ENCODE results near the gene CREBL2. TPM values are rescaled to one million over a fixed set of nuclear protein-coding genes. Genes with fewer than 3 reads are reported as not detected.
A peak's percentile ranks its signal among the peaks of the same experiment; 100 is the strongest.
"Not testable (repeated sequence)": the region's sequence is repeated elsewhere in the genome, so short reads cannot be mapped to it uniquely, and the experiment has no call there.

The CREBL2 gene
- total RNA-seq, 1 experiment from 2014 or later, result 19.3 TPM

DNA sequence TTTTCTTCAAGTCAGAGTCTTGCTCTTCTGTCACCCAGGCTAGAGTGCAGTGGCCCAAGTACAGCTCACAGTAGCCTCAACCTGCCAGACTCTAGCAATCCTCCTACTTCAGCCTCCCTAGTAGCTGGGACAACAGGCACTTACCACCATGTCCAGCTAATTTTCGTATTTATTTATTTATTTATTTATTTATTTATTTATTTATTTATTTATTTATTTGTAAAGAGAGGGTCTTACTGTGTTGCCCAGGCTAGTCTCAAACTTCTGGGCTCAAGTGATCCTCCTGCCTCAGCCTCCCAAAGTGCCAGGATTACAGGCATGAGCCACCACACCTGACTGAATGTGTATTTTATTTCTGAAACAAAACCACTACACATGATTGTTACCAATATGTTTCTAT, 31.0 kb upstream of the CREBL2 start:
- not testable (repeated sequence) for H3K4me2 ChIP-seq (ENCODE audit: low read depth, low read length, poor library complexity, severe bottlenecking); H3K9me2 ChIP-seq (replicated peaks; ENCODE audit: insufficient read depth, low read length); H3K27me3 ChIP-seq (ENCODE audit: low read length); DNase-seq; H3K4me3 ChIP-seq (ENCODE audit: low read length); H3K36me3 ChIP-seq (ENCODE audit: insufficient read depth, low read length); H2AFZ ChIP-seq (ENCODE audit: low read length); H3K79me2 ChIP-seq (ENCODE audit: low read length); H3K9ac ChIP-seq (ENCODE audit: low read length); H4K20me1 ChIP-seq (ENCODE audit: insufficient read depth, low read depth, low read length); H3K4me1 ChIP-seq (ENCODE audit: low read length); H3K27ac ChIP-seq (ENCODE audit: low read length); H3K9me3 ChIP-seq (ENCODE audit: low read length)

DNA sequence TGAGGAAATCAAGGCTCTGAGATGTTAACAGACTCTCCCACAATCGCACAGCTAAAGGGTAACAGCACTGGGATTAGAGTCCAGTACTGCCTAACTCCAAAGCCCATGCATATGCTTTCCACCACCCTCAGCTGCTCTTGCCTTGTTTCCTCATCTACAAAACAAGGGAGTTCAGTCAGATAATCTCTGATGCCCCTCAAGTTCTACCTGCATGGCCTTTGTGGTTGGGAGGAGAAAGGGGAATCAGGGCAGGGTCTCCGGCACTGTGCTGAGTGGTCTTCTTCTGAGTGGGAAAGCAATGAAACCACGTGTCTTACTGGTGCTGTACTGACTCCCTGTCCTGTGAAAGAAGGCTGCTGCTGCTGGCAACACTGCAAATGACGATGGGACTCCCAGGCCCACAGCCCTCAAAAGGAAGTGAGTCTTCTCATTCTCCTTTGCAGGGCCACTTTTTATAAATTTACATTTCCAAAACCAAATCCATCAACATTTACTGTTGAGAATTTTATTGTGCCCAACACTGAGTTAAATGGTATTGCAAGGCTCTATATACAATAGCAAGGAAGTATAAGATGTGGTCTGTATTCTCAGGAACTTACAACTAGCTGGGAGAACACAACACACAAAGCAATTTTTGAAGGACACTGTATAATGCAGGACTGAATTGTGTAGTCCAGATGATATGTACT, 29.3 kb upstream of the CREBL2 start:
- Histone ChIP-seq H3K4me3 (ENCODE audit: low read length) (no peak overlapping the region), H3K4me2 (ENCODE audit: low read depth, low read length, poor library complexity, severe bottlenecking) (no peak overlapping the region)

DNA sequence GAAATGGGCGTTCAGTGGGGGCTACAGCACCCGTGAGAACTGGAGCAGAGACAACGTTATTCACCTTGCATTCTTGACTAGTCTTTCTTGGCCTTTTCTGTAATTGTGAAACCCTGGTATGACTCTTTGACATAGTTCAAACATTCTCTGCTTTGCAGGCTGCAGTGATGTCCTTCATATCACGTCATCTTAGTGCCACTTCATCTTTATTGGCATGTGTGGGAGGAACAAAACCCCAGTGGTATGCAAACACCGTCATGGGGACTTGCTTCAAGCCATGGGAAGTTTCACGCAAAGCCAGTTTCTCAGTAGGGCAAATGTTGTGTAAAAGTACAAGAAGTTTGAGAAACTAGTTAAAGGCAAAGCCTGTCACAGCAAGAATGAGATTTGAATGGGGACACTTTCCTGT, 28.8 kb upstream of the CREBL2 start:
- Histone ChIP-seq H3K4me2 (ENCODE audit: low read depth, low read length, poor library complexity, severe bottlenecking) (no peak overlapping the region), H2AFZ (ENCODE audit: low read length) (peak overlapping the region; percentile 50; the same call in 1 of the 2 replicates), H3K27ac (ENCODE audit: low read length) (no peak overlapping the region)

More for the DNA sequence above, 29.3 kb upstream of the CREBL2 start:
- no peak for DNase-seq
- Histone ChIP-seq H3K27me3 (ENCODE audit: low read length) (no peaks in the 10 kb centered on the region), H3K9me2 (replicated peaks; ENCODE audit: insufficient read depth, low read length) (no peaks in the 10 kb centered on the region), H3K79me2 (ENCODE audit: low read length) (no peaks in the 10 kb centered on the region), H3K27ac (ENCODE audit: low read length) (no peak overlapping the region), H3K9ac (ENCODE audit: low read length) (no peak overlapping the region), H3K4me1 (ENCODE audit: low read length) (peaks cover 3% of the 10 kb centered on the region; the same call in 1 of the 2 replicates), H3K9me3 (ENCODE audit: low read length) (no peaks in the 10 kb centered on the region), H3K36me3 (ENCODE audit: insufficient read depth, low read length) (no peaks in the 10 kb centered on the region), H2AFZ (ENCODE audit: low read length) (peak overlapping the region; percentile 50; the same call in 1 of the 2 replicates), H4K20me1 (ENCODE audit: insufficient read depth, low read depth, low read length) (no peaks in the 10 kb centered on the region)

DNA sequence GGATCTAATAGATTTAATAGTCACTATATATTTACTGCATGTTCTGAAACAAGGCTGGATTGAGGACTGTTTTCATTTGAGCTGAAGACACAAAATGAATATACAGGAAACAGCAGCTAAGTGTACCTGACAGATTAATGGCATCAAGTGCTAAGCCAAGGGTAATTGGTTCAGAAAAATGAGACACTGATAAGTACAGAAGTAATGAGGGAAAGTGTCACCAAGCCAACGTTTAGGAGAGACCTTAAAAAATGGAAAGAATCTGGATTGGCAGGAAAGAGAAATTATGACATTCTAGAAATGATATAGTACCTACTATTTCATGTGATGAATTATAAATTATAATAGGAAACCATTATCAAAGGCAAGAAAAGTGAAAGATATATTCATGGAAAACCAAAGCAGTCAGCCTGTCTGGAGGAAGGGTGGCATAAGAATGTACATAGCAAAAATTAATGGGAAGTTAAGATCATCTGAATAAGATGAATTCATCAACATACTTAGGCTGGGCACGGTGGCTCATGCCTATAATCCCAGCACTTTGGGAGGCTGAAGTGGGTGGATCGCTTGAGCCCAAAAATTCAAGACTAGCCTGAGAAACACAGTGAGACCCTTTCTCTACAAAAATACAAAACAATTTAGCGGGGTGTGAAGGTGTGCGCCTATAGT, 28.0 kb upstream of the CREBL2 start:
- H4K20me1 ChIP-seq (ENCODE audit: insufficient read depth, low read depth, low read length), result no peaks in the 10 kb centered on the region
- no peak overlapping the region for H3K9ac ChIP-seq (ENCODE audit: low read length)
- H2AFZ ChIP-seq (ENCODE audit: low read length), result no peak overlapping the region
- H3K27ac ChIP-seq (ENCODE audit: low read length), result no peak overlapping the region
- no peaks in the 10 kb centered on the region for H3K36me3 ChIP-seq (ENCODE audit: insufficient read depth, low read length)
- H3K4me2 ChIP-seq (ENCODE audit: low read depth, low read length, poor library complexity, severe bottlenecking), result no peak overlapping the region
- no peak for DNase-seq
- H3K79me2 ChIP-seq (ENCODE audit: low read length), result no peaks in the 10 kb centered on the region
- no peak overlapping the region for H3K4me3 ChIP-seq (ENCODE audit: low read length)
- H3K9me3 ChIP-seq (ENCODE audit: low read length), result no peaks in the 10 kb centered on the region
- H3K9me2 ChIP-seq (replicated peaks; ENCODE audit: insufficient read depth, low read length), result no peaks in the 10 kb centered on the region
- peaks cover 3% of the 10 kb centered on the region; the same call in 1 of the 2 replicates for H3K4me1 ChIP-seq (ENCODE audit: low read length)
- H3K27me3 ChIP-seq (ENCODE audit: low read length), result no peaks in the 10 kb centered on the region

More for the DNA sequence above, 28.8 kb upstream of the CREBL2 start:
- Histone ChIP-seq H4K20me1 (ENCODE audit: insufficient read depth, low read depth, low read length) (no peaks in the 10 kb centered on the region), H3K9ac (ENCODE audit: low read length) (no peak overlapping the region), H3K4me3 (ENCODE audit: low read length) (no peak overlapping the region), H3K36me3 (ENCODE audit: insufficient read depth, low read length) (no peaks in the 10 kb centered on the region), H3K79me2 (ENCODE audit: low read length) (no peaks in the 10 kb centered on the region), H3K9me3 (ENCODE audit: low read length) (no peaks in the 10 kb centered on the region), H3K4me1 (ENCODE audit: low read length) (peaks cover 3% of the 10 kb centered on the region; the same call in 1 of the 2 replicates), H3K27me3 (ENCODE audit: low read length) (no peaks in the 10 kb centered on the region), H3K9me2 (replicated peaks; ENCODE audit: insufficient read depth, low read length) (no peaks in the 10 kb centered on the region)
- DNase-seq, result no peak

DNA sequence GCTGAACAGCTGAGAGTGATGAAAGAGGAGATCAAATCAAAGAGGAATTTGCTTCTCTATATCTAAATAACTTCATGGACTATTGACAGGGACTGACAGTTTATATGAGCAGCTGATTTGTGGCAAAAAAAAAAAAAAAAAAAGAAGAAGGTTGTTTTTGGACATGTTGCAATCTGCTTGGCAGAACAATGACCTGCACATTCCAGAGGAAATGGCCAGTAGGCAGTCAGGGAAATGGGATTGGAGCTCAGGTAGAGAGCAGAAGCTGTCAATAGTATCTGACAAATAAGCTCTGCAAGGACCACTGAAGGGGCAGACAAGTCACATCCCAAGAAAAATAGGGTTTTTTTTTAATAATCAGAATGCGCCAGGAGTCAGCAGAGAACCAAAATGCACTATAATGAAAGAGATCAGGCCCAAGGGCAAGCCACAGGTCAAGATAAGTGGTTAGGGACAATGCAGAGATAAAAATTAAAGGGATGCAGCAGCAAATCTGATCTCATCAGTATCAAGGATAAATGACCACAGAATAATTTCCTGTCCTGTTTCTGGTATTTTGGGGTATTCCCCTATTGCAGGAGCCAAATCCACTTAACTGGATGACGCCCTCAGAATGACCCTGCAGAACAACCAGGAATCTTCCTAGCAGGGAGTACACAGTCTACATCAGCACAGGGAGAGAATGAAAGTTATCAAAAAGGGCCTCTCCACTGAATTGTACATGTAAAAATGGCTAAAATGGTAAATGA, 26.4 kb upstream of the CREBL2 start:
- peaks cover 3% of the 10 kb centered on the region; the same call in 1 of the 2 replicates for H3K4me1 ChIP-seq (ENCODE audit: low read length)
- no peak overlapping the region for H3K4me2 ChIP-seq (ENCODE audit: low read depth, low read length, poor library complexity, severe bottlenecking)
- H2AFZ ChIP-seq (ENCODE audit: low read length), result no peak overlapping the region
- H3K27ac ChIP-seq (ENCODE audit: low read length), result no peak overlapping the region
- H4K20me1 ChIP-seq (ENCODE audit: insufficient read depth, low read depth, low read length), result no peaks in the 10 kb centered on the region
- no peaks in the 10 kb centered on the region for H3K9me2 ChIP-seq (replicated peaks; ENCODE audit: insufficient read depth, low read length)
- H3K27me3 ChIP-seq (ENCODE audit: low read length), result no peaks in the 10 kb centered on the region
- H3K79me2 ChIP-seq (ENCODE audit: low read length), result no peaks in the 10 kb centered on the region
- no peak overlapping the region for H3K4me3 ChIP-seq (ENCODE audit: low read length)
- no peak overlapping the region for H3K9ac ChIP-seq (ENCODE audit: low read length)
- no peaks in the 10 kb centered on the region for H3K9me3 ChIP-seq (ENCODE audit: low read length)
- H3K36me3 ChIP-seq (ENCODE audit: insufficient read depth, low read length), result no peaks in the 10 kb centered on the region
- DNase-seq, result no peak

DNA sequence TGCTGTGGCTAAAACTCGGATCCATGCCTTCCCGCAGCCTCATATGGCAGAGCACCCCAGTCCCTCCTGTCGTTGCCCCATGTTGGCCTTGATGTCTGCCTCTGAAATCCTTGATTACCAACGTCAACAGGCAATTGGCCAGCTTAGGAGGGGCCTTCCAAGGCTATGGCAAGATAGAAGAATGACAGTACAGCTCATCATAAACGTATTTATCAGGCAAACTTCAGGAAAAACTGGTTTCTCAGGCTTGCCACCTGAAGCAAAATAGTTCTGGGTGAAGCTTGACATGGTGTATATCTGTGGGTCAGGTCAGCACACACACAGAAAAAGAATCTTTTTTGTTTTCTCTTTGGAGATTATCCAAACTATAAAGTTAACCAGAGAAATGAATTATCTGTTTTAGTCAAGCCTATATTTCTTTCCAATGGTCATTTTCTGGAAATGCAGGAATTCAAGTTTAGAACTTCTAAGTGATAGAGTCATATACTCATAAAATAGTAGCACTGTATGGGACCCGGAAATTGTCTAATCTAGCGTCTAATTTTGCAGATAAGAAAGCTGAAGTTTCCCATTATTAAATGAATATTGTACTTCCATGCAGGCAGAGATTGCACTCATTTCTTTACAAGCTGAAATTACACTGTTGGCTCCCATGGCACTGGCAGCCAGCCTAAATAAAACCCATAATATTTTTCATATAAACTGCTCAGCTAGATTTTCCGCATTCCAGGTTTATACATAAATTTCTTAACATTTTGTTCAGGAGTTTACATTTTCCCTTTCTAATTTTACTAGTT, 24.6 kb upstream of the CREBL2 start:
- H3K9me2 ChIP-seq (replicated peaks; ENCODE audit: insufficient read depth, low read length), result no peaks in the 10 kb centered on the region
- H3K36me3 ChIP-seq (ENCODE audit: insufficient read depth, low read length), result no peaks in the 10 kb centered on the region
- H3K4me3 ChIP-seq (ENCODE audit: low read length), result no peak overlapping the region
- H3K79me2 ChIP-seq (ENCODE audit: low read length), result no peaks in the 10 kb centered on the region
- H3K4me1 ChIP-seq (ENCODE audit: low read length), result peaks cover 3% of the 10 kb centered on the region; the same call in 1 of the 2 replicates
- no peak overlapping the region for H2AFZ ChIP-seq (ENCODE audit: low read length)
- H3K27ac ChIP-seq (ENCODE audit: low read length), result no peak overlapping the region
- no peak overlapping the region for H3K9ac ChIP-seq (ENCODE audit: low read length)
- DNase-seq, result no peak
- no peaks in the 10 kb centered on the region for H3K27me3 ChIP-seq (ENCODE audit: low read length)
- H3K9me3 ChIP-seq (ENCODE audit: low read length), result no peaks in the 10 kb centered on the region
- H4K20me1 ChIP-seq (ENCODE audit: insufficient read depth, low read depth, low read length), result no peaks in the 10 kb centered on the region
- H3K4me2 ChIP-seq (ENCODE audit: low read depth, low read length, poor library complexity, severe bottlenecking), result no peak overlapping the region

DNA sequence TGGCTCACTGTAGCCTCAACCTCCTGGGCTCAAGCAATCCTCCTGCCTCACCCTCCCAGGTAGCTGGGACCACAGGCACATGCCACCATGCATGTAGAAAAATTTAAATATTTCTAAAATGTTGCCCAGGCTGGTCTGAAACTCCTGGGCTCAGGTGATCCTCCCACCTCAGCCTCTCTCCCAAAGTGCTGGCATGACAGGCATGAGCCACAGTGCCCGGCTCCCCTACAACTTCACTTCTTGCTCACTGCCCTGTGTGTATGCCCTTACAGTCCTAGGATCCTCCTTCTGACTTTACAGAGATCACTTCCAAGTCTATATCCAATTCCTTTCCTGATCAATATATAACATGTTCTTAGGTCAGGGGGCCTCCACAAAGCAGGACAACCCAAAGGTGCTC, 23.8 kb upstream of the CREBL2 start:
- no peaks in the 10 kb centered on the region for H3K79me2 ChIP-seq (ENCODE audit: low read length)
- H3K4me1 ChIP-seq (ENCODE audit: low read length), result peaks cover 1% of the 10 kb centered on the region; the same call in 1 of the 2 replicates
- H3K4me2 ChIP-seq (ENCODE audit: low read depth, low read length, poor library complexity, severe bottlenecking), result no peak overlapping the region
- no peak for DNase-seq
- no peak overlapping the region for H3K9ac ChIP-seq (ENCODE audit: low read length)
- no peaks in the 10 kb centered on the region for H3K36me3 ChIP-seq (ENCODE audit: insufficient read depth, low read length)
- H3K27me3 ChIP-seq (ENCODE audit: low read length), result no peaks in the 10 kb centered on the region
- no peak overlapping the region for H3K4me3 ChIP-seq (ENCODE audit: low read length)
- H3K27ac ChIP-seq (ENCODE audit: low read length), result no peak overlapping the region
- no peaks in the 10 kb centered on the region for H3K9me2 ChIP-seq (replicated peaks; ENCODE audit: insufficient read depth, low read length)
- no peak overlapping the region for H2AFZ ChIP-seq (ENCODE audit: low read length)
- H3K9me3 ChIP-seq (ENCODE audit: low read length), result no peaks in the 10 kb centered on the region
- no peaks in the 10 kb centered on the region for H4K20me1 ChIP-seq (ENCODE audit: insufficient read depth, low read depth, low read length)
